ENCODE data around the gene SAXO1. TPM values are rescaled to one million over a fixed set of nuclear protein-coding genes. Genes with fewer than 3 reads are reported as not detected.

The SAXO1 gene
- polyA plus RNA-seq, 3 donors: not detected

DNA sequence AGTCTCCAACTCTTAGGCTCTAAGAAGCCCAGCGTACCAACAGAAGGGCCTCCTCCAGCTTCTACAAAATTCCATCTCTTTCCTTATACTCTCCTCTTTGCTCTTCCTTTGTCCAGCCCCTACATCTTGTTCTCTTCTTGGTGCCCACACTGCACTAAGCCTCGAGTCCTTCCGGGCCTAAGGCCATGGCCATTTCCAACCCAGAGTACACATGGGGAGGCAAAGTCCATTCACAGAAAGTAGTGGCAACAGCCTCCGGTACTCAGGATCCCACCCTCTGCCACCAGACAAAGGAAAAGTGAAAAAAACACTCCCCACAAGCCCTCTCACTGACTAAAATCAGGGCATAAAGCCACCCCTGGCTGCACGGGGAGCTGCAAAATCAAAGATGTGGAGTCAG lies 60.3 kb downstream of the SAXO1 start:
- Histone ChIP-seq H3K4me1 (ENCODE audit: control insufficient read depth in 1 of 2, insufficient read depth in 2 of 2, low read length in 2 of 2) (no peaks in the 10 kb centered on the region), H3K4me3 (replicated peaks in 1 of 3; ENCODE audit: low read depth in 2 of 3, low read length in 3 of 3) (no peak overlapping the region), H3K4me2 (replicated peaks; ENCODE audit: extremely low read depth, low read length, poor library complexity, severe bottlenecking) (no peak overlapping the region), H2AFZ (ENCODE audit: insufficient read depth, low read depth, low read length, poor library complexity, severe bottlenecking) (no peak overlapping the region), H3K9me3 (replicated peaks in 1 of 2; ENCODE audit: control insufficient read depth in 1 of 2, insufficient read depth in 1 of 2, low read length in 2 of 2) (peaks cover 3 to 6% of the 10 kb centered on the region in 2 donors), H3K79me2 (ENCODE audit: insufficient read depth, low read length) (no peaks in the 10 kb centered on the region), H4K20me1 (ENCODE audit: insufficient read depth, low read length) (no peaks in the 10 kb centered on the region), H3K9ac (ENCODE audit: insufficient read depth, low read length, poor library complexity, severe bottlenecking) (no peak overlapping the region), H3K36me3 (replicated peaks in 1 of 2; ENCODE audit: control insufficient read depth in 1 of 2, insufficient read depth in 2 of 2, low read length in 2 of 2) (no peaks in the 10 kb centered on the region), H3K27me3 (ENCODE audit: control insufficient read depth in 2 of 2, insufficient read depth in 2 of 2, low read length in 2 of 2) (peaks cover 0 to 2% of the 10 kb centered on the region in 2 donors), H3K27ac (ENCODE audit: low read depth in 1 of 2, low read length in 2 of 2) (no peak overlapping the region)
- Mint-ChIP-seq H3K27me3 (ENCODE audit: low read depth in 3 of 3) (peaks cover 0 to 6% (median 2%) of the 10 kb centered on the region in 3 donors), H3K4me3 (no peak overlapping the region), H3K4me1 (peaks cover 4% of the 10 kb centered on the region), H3K36me3 (no peaks in the 10 kb centered on the region), H3K27ac (no peak overlapping the region), H3K9me3 (peaks cover 0 to 8% (median 3%) of the 10 kb centered on the region in 7 donors)
- 95% methylated on average over 3 of the region's 5 CpGs for WGBS (ENCODE audit: insufficient coverage)
- TF ChIP-seq, protein P1, sequence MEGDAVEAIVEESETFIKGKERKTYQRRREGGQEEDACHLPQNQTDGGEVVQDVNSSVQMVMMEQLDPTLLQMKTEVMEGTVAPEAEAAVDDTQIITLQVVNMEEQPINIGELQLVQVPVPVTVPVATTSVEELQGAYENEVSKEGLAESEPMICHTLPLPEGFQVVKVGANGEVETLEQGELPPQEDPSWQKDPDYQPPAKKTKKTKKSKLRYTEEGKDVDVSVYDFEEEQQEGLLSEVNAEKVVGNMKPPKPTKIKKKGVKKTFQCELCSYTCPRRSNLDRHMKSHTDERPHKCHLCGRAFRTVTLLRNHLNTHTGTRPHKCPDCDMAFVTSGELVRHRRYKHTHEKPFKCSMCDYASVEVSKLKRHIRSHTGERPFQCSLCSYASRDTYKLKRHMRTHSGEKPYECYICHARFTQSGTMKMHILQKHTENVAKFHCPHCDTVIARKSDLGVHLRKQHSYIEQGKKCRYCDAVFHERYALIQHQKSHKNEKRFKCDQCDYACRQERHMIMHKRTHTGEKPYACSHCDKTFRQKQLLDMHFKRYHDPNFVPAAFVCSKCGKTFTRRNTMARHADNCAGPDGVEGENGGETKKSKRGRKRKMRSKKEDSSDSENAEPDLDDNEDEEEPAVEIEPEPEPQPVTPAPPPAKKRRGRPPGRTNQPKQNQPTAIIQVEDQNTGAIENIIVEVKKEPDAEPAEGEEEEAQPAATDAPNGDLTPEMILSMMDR (IDR thresholded peaks at IDR 0.05): no peak
- intact Hi-C loops (cut with micrococcal nuclease): no loop called here
- DNase-seq: no peak

DNA sequence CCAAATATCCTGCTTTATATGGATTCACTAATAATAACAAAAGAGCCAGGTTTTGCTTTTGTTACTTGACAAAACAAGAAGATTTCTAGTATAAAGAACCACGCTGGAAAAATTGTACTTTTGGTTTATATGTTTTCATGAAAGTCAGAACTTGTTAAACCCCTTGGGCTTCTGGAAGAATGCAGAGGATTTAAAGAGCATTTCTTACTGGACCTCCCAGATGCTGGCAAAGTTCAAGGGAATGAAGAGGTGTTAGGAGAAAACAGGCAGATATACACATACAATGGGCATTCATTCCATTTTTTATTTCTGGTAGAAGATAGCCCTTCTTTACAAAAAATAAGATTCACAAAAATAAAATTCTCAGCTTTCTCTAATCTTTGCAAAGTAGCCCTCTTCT lies 61.1 kb downstream of the SAXO1 start:
- H3K9me3 ChIP-seq (replicated peaks in 1 of 2; ENCODE audit: control insufficient read depth in 1 of 2, insufficient read depth in 1 of 2, low read length in 2 of 2): peaks cover 5 to 12% of the 10 kb centered on the region in 2 donors
- TF ChIP-seq, protein P1 (IDR thresholded peaks at IDR 0.05): no peak
- intact Hi-C loops (cut with micrococcal nuclease): no loop called here
- H2AFZ ChIP-seq (ENCODE audit: insufficient read depth, low read depth, low read length, poor library complexity, severe bottlenecking): no peak overlapping the region
- Mint-ChIP-seq H3K4me3 (no peak overlapping the region), H3K27me3 (ENCODE audit: low read depth in 3 of 3) (peaks cover 0 to 6% (median 2%) of the 10 kb centered on the region in 3 donors), H3K9me3 (peaks cover 0 to 7% (median 5%) of the 10 kb centered on the region in 7 donors), H3K27ac (no peak overlapping the region), H3K4me1 (peaks cover 4% of the 10 kb centered on the region), H3K36me3 (no peaks in the 10 kb centered on the region)
- no peak overlapping the region for H3K9ac ChIP-seq (ENCODE audit: insufficient read depth, low read length, poor library complexity, severe bottlenecking)
- no peak overlapping the region for H3K27ac ChIP-seq (ENCODE audit: low read depth in 1 of 2, low read length in 2 of 2)
- no peaks in the 10 kb centered on the region for H3K4me1 ChIP-seq (ENCODE audit: control insufficient read depth in 1 of 2, insufficient read depth in 2 of 2, low read length in 2 of 2)
- 100% methylated on average over 1 of the region's 1 CpG for WGBS (ENCODE audit: insufficient coverage)
- no peaks in the 10 kb centered on the region for H3K36me3 ChIP-seq (replicated peaks in 1 of 2; ENCODE audit: control insufficient read depth in 1 of 2, insufficient read depth in 2 of 2, low read length in 2 of 2)
- H3K79me2 ChIP-seq (ENCODE audit: insufficient read depth, low read length): no peaks in the 10 kb centered on the region
- H3K4me2 ChIP-seq (replicated peaks; ENCODE audit: extremely low read depth, low read length, poor library complexity, severe bottlenecking): no peak overlapping the region
- no peaks in the 10 kb centered on the region for H4K20me1 ChIP-seq (ENCODE audit: insufficient read depth, low read length)
- DNase-seq: no peak
- peaks cover 0 to 2% of the 10 kb centered on the region in 2 donors for H3K27me3 ChIP-seq (ENCODE audit: control insufficient read depth in 2 of 2, insufficient read depth in 2 of 2, low read length in 2 of 2)
- H3K4me3 ChIP-seq (replicated peaks in 1 of 3; ENCODE audit: low read depth in 2 of 3, low read length in 3 of 3): no peak overlapping the region
